Naive thymus-derived CD4-positive, alpha-beta T cell (primary cell): ENCODE results near the gene CA4. TPM values are rescaled to one million over a fixed set of nuclear protein-coding genes. Genes with fewer than 3 reads are reported as not detected.
A peak's percentile ranks its signal among the peaks of the same experiment; 100 is the strongest.
"Not testable (repeated sequence)": the region's sequence is repeated elsewhere in the genome, so short reads cannot be mapped to it uniquely, and the experiment has no call there.

ENCODE experiments used
- ATAC-seq: fragments of 150-1000 bp; cut with Tn5 transposase; 2 replicates; pipeline ENCODE4 v1.10.0; 2021; ENCODE audit warnings: mild to moderate bottlenecking, moderate library complexity
- CTCF ChIA-PET: fragments of 350-600 bp; sonication (Branson Sonifier 250); formaldehyde crosslinking; loops from one replicate; lab custom pipeline; 2021; ENCODE audit warnings: antibody characterized with exemption; lab: Charles Lee
- POLR2A ChIA-PET: fragments of 350-600 bp; sonication (Branson Sonifier 250); formaldehyde crosslinking; loops from one replicate; lab custom pipeline; 2021; ENCODE audit warnings: antibody characterized with exemption, inconsistent platforms; lab: Charles Lee
- DNase-seq, 9 donors: peaks; one replicate each; pipeline versions ENCODE4 v3.0.0 to v3.0.0-alpha.2; 2020 to 2022; ENCODE audit warnings: mixed read lengths in 1 of 9
- H3K27ac ChIP-seq: one replicate; pipeline ENCODE4 v1.7.0; 2013; ENCODE audit warnings: mild to moderate bottlenecking, low read depth, low read length, moderate library complexity
- H3K27me3 ChIP-seq, 2 donors: one replicate each; pipeline ENCODE4 v1.7.0; 2013; ENCODE audit warnings: low read length in 2 of 2, mild to moderate bottlenecking in 2 of 2, moderate library complexity in 2 of 2; ENCODE audit not compliant: control insufficient read depth in 2 of 2, insufficient read depth in 2 of 2
- H3K36me3 ChIP-seq, 3 experiments: 1 replicate in 2 of 3; 2 replicates in 1 of 3; pipeline ENCODE4 v1.7.0; 2013; ENCODE audit warnings: low read length in 3 of 3, mild to moderate bottlenecking in 3 of 3, moderate library complexity in 1 of 3; ENCODE audit not compliant: insufficient read depth in 3 of 3, control insufficient read depth in 2 of 3
- H3K4me1 ChIP-seq, 2 donors: one replicate each; pipeline ENCODE4 v1.7.0; 2013; ENCODE audit warnings: low read length in 2 of 2, mild to moderate bottlenecking in 2 of 2, moderate library complexity in 1 of 2; ENCODE audit not compliant: control insufficient read depth in 2 of 2, insufficient read depth in 2 of 2
- H3K4me3 ChIP-seq: 2 replicates; pipeline ENCODE4 v1.7.0; 2013; ENCODE audit warnings: mild to moderate bottlenecking, low read length
- H3K9me3 ChIP-seq, 3 experiments: 1 replicate in 2 of 3; 2 replicates in 1 of 3; pipeline ENCODE4 v1.7.0; 2013; ENCODE audit warnings: low read length in 3 of 3; ENCODE audit not compliant: control insufficient read depth in 2 of 3
- H3K27ac Mint-ChIP-seq, 9 donors: one replicate each; pipeline ENCODE4 v1.8.0; 2020 to 2022; ENCODE audit warnings: mixed read lengths in 9 of 9, mild to moderate bottlenecking in 8 of 9, moderate library complexity in 5 of 9, inconsistent platforms in 2 of 9
- H3K27me3 Mint-ChIP-seq, 5 donors: one replicate each; pipeline ENCODE4 v1.8.0; 2021 to 2022; ENCODE audit warnings: mixed read lengths in 5 of 5, mild to moderate bottlenecking in 1 of 5
- H3K36me3 Mint-ChIP-seq, 5 donors: one replicate each; pipeline ENCODE4 v1.8.0; 2020 to 2022; ENCODE audit warnings: mixed read lengths in 5 of 5, mild to moderate bottlenecking in 3 of 5, inconsistent platforms in 1 of 5
- H3K4me1 Mint-ChIP-seq, 7 donors: one replicate each; pipeline ENCODE4 v1.8.0; 2020 to 2022; ENCODE audit warnings: mixed read lengths in 7 of 7, mild to moderate bottlenecking in 3 of 7, inconsistent platforms in 1 of 7
- H3K4me3 Mint-ChIP-seq, 10 donors: one replicate each; pipeline ENCODE4 v1.8.0; 2020 to 2022; ENCODE audit warnings: mild to moderate bottlenecking in 10 of 10, mixed read lengths in 10 of 10, moderate library complexity in 6 of 10, inconsistent platforms in 2 of 10
- H3K9me3 Mint-ChIP-seq, 11 donors: one replicate each; pipeline ENCODE4 v1.8.0; 2020 to 2022; ENCODE audit warnings: mixed read lengths in 11 of 11, mild to moderate bottlenecking in 4 of 11, inconsistent platforms in 1 of 11, moderate library complexity in 1 of 11
- intact Hi-C, 2 donors: fragments of 100-400 bp; cut with micrococcal nuclease; formaldehyde crosslinking; loops; one replicate each; pipeline ENCODE4 v1.15.1; 2023
- polyA plus RNA-seq, 2 donors: library from polyadenylated mRNA; unstranded; fragments of 300-500 nt; fragmentation: Illumina TruSeq; gene quantifications; one replicate each; pipeline ENCODE4 v1.2.3, GENCODE V29; 2021
- total RNA-seq, 6 experiments: library from RNA in 5 of 6; stranded (reverse) in 5 of 6; gene quantifications; 1 replicate in 5 of 6; 2 replicates in 1 of 6; pipeline ENCODE4 v1.2.3 and lab custom pipeline; 2021 to 2026

Gene CA4
- not detected for total RNA-seq
- not detected for polyA plus RNA-seq
- total RNA-seq (lab: John Stamatoyannopoulos, UW), result not detected

DNA sequence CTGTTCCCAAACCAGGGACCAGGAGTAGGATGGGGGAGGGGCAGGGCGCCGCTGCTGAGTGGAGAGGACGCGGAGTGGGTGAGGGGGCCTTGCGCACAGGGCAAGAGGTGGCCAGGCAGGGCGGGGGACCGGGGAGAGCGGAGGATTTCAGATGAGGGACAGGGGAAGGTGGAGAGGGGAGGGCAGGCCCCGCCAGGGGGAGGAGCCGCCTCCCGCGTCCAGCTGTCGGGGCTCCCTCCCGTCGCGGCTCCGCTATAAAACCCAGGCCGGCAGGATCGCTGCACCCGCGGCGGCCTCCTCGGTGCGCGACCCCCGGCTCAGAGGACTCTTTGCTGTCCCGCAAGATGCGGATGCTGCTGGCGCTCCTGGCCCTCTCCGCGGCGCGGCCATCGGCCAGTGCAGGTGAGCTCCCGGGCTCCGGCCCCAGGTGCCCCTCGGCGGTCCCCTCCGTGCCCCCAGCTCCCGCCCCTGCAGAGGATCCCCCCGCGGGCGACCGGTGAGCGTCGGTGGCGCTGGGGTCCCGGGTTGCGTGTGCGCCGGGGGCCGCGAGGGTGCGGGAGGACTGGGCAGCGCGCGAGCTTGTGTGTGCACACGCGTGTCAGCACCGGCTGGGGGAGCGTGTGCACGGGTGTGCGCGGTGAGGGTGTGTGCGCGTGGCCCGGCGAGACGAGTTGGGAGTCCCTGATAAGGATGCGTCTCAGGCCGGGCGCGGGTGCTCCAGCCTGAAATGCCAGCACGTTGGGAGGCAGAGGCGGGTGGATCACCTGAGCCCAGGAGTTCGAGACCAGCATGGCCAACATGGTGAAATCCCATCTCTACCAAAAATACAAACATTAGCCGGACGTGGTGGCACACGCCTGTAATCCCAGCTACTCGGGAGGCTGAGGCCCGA lies at the start of gene CA4:
TSS of gene CA4 (plus strand) at position 283 of the 892 bp plus-strand sequence. CDS start at position 345, 62 bp downstream.
- H3K4me3 ChIP-seq, result no peak within 1 kb of the TSS

DNA sequence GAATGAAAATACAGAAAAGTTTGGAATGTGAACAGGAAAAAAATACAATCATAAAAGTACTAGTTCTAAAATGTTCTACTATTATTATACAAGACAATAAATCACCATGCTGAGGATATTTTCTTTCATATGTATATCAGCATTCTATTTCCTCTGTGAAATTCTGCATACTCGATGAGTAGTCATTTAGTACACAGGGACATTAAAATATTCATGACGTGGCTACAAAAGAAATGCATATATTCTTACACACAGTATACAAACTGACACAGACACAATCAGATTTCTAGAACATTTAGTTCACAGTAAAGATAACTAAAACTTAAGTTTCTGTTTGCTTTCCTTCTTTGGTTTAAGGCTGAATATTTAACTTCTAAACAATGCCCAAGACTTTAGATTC lies 49.2 kb upstream of the CA4 start:
- H3K9me3 ChIP-seq, ATAC-seq, H3K36me3 Mint-ChIP-seq, H3K4me3 ChIP-seq, DNase-seq, H3K27ac ChIP-seq, H3K27ac Mint-ChIP-seq, H3K4me1 ChIP-seq, POLR2A ChIA-PET, CTCF ChIA-PET, H3K36me3 ChIP-seq, H3K4me3 Mint-ChIP-seq, H3K9me3 Mint-ChIP-seq, H3K27me3 ChIP-seq: not testable (repeated sequence)
- peaks cover 0 to 12% (median 9%) of the 10 kb centered on the region in 7 donors for H3K4me1 Mint-ChIP-seq
- intact Hi-C loops, result loop anchor here in 1 of 2 donors (10.0 kb wide), 2 partner anchors 186 to 346 kb away; no protein-coding TSS in a partner anchor
- H3K27me3 Mint-ChIP-seq, result peaks cover 15 to 59% (median 36%) of the 10 kb centered on the region in 5 donors

More for the DNA sequence above, at the start of gene CA4:
- Mint-ChIP-seq H3K9me3 (peaks cover 0 to 3% (median 0%) of the 10 kb centered on the region in 11 donors), H3K27me3 (peaks cover 69 to 76% (median 71%) of the 10 kb centered on the region in 5 donors), H3K4me3 (peak within 1 kb of the TSS; percentile 25 to 73 (median 60)), H3K4me1 (peaks cover 4 to 18% (median 16%) of the 10 kb centered on the region in 7 donors), H3K36me3 (peaks cover 0 to 3% (median 0%) of the 10 kb centered on the region in 5 donors), H3K27ac (no peak within 1 kb of the TSS)
- ATAC-seq (no peak), DNase-seq (no peak)
- Histone ChIP-seq H3K9me3 (no peaks in the 10 kb centered on the region), H3K36me3 (no peaks in the 10 kb centered on the region), H3K4me1 (peaks cover 6% of the 10 kb centered on the region in 2 donors), H3K27ac (no peak within 1 kb of the TSS), H3K27me3 (peaks cover 0 to 5% of the 10 kb centered on the region in 2 donors)
- ChIA-PET POLR2A (interaction anchor here (0.6 kb wide), 1 partner anchor 278 kb away, joined by 4 read pairs; no protein-coding TSS in a partner anchor), CTCF (interaction anchor here (0.8 to 2.0 kb wide), 2 partner anchors 8 to 13 kb away, joined by 3 to 4 read pairs; no protein-coding TSS in a partner anchor)
- intact Hi-C loops, result no loop called here

DNA sequence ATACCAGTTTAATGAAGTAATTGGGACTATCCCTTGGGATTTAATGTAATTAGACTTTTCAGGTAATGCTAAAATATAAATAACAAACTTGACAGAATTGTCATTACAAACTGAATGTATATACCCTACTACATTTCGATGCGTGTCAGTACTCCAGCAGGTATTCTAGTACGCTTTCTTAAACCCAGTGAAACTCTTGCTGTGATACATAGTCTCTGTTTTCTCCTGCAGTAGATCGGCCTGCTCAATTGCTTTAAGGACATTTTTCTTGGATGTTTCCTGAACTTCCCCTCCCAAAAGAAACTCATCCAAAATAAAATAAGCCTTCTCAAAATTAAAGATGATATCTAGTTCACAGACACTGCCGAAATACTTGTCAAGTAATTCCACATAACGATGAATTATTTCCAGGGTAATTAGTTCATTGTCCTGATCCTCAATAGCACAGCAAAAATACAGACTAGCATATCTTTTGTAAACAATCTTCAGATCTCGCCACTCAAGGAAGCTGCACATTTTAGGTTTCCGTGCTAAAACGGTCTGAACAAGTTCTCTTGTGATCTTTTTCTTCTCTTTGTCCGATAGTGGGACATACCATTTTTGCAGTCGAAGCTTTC lies 47.6 kb upstream of the CA4 start:
- POLR2A ChIA-PET, H3K9me3 Mint-ChIP-seq, H3K36me3 Mint-ChIP-seq, CTCF ChIA-PET, H3K27ac Mint-ChIP-seq, H3K9me3 ChIP-seq, H3K27me3 ChIP-seq, H3K27ac ChIP-seq, H3K36me3 ChIP-seq, H3K4me3 ChIP-seq, H3K4me1 ChIP-seq: not testable (repeated sequence)
- peaks cover 0 to 19% (median 9%) of the 10 kb centered on the region in 7 donors for H3K4me1 Mint-ChIP-seq
- peak; percentile 29 for ATAC-seq
- intact Hi-C loops, result loop anchor here in 1 of 2 donors (10.0 kb wide), 2 partner anchors 187 to 347 kb away; no protein-coding TSS in a partner anchor
- H3K27me3 Mint-ChIP-seq, result peaks cover 15 to 54% (median 42%) of the 10 kb centered on the region in 5 donors
- DNase-seq, result peak in 1 of 9 donors; percentile 2
- H3K4me3 Mint-ChIP-seq, result peak overlapping the region in 9 of 10 donors; percentile 60 to 81 (median 66)

DNA sequence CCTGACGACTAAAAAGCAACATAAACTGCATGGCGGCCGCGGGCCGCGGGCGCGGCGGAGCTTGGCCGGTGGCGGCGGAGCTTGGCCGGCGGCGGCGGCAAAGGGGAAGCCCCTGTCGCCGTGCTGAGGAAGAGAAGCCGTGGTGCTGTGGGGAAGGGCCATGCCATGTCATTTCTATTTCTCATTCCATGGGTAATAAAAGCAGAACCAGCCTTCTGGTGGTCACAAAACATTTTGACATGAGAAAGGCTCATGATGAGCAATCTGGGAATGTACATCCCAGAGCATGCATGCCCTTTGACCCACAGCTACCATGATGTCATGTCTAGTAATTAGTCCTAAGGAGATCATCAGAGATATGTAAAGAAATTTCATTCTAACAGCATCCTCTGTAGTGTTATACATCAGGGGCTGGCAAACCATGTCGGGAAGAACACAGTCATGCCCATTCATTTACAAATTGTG lies 47.1 kb upstream of the CA4 start:
- H3K36me3 ChIP-seq, result no peaks in the 10 kb centered on the region
- CTCF ChIA-PET, result no interaction called here
- peaks cover 0 to 3% of the 10 kb centered on the region in 2 donors for H3K4me1 ChIP-seq
- H3K27ac ChIP-seq, result no peak overlapping the region
- H3K9me3 ChIP-seq, result no peaks in the 10 kb centered on the region
- ATAC-seq, result peak; percentile 90
- intact Hi-C loops, result loop anchor here in 1 of 2 donors (10.0 kb wide), 2 partner anchors 188 to 348 kb away; no protein-coding TSS in a partner anchor
- peak in 4 of 9 donors; percentile 11 to 40 (median 16) for DNase-seq
- H3K36me3 Mint-ChIP-seq, result no peaks in the 10 kb centered on the region
- no peak overlapping the region for H3K4me3 ChIP-seq
- POLR2A ChIA-PET, result no interaction called here
- no peak overlapping the region for H3K27ac Mint-ChIP-seq
- peaks cover 0 to 19% (median 9%) of the 10 kb centered on the region in 7 donors for H3K4me1 Mint-ChIP-seq
- H3K27me3 Mint-ChIP-seq, result peaks cover 15 to 51% (median 42%) of the 10 kb centered on the region in 5 donors
- H3K9me3 Mint-ChIP-seq, result no peaks in the 10 kb centered on the region
- peak overlapping the region; percentile 52 to 81 (median 65) for H3K4me3 Mint-ChIP-seq
- peaks cover 0 to 3% of the 10 kb centered on the region in 2 donors for H3K27me3 ChIP-seq

DNA sequence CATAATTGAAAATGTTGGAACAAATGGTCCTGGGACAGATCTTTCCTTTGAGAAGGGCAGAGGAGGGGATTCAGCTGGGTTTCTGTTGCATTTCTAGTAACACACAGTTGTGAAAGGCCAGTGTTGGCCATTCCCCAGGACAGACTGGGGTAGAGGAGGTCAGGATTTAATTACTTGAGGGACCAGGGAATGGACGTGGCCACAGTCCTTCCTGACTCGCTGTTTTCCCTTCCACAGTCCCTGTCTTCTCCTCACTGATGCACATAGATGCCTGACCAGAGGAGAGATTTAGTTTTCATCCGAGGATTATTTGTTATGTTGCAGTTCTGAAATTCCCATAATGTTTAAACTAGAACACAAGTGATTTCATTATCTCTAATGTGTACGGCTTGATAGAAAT lies 45.8 kb upstream of the CA4 start:
- H3K4me3 Mint-ChIP-seq, result peak overlapping the region in 1 of 10 donors; percentile 23
- peaks cover 15 to 46% (median 37%) of the 10 kb centered on the region in 5 donors for H3K27me3 Mint-ChIP-seq
- H3K9me3 Mint-ChIP-seq, result no peaks in the 10 kb centered on the region
- Histone ChIP-seq H3K36me3 (no peaks in the 10 kb centered on the region), H3K27me3 (peaks cover 0 to 3% of the 10 kb centered on the region in 2 donors), H3K4me1 (peaks cover 0 to 3% of the 10 kb centered on the region in 2 donors), H3K9me3 (no peaks in the 10 kb centered on the region), H3K4me3 (no peak overlapping the region), H3K27ac (no peak overlapping the region)
- peaks cover 0 to 19% (median 9%) of the 10 kb centered on the region in 7 donors for H3K4me1 Mint-ChIP-seq
- POLR2A ChIA-PET, result no interaction called here
- intact Hi-C loops, result loop anchor here in 1 of 2 donors (10.0 kb wide), 2 partner anchors 189 to 349 kb away; no protein-coding TSS in a partner anchor
- CTCF ChIA-PET, result no interaction called here
- no peak overlapping the region for H3K27ac Mint-ChIP-seq
- no peak for DNase-seq
- ATAC-seq, result no peak
- no peaks in the 10 kb centered on the region for H3K36me3 Mint-ChIP-seq

DNA sequence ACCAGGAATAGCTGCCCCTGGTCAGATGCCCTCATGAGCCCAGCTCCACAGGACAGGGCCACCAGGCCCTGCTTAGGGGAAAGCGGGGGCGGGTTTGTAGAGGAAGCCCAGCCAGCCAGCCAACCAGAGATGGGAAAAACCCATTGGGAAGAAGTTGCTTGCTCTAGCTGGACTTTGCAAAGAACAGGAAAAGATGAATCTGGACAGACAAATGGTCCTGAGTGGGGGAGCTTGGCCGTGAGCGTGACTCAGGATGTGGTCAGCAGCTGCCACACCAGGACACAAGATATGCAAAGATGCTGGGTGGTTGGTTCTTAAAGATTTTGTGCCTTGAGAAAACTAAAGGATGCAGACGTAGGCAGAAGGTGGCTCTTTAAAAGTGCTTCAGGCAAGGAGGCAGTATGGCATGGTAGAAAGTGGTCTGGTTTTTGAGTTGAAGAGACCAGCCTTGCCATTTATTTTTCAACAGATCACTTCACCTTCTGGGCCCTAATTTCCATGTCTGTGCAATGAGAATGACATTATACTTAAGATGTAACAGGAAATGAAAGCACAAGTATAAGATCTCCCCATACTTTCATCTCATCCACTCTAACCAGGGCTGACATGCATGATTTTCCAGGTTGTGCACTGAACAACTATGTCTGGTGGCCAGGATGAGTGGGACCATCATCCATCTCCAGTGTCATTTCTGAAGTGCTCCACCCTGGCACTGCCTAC lies 43.3 kb upstream of the CA4 start:
- Histone ChIP-seq H3K9me3 (no peaks in the 10 kb centered on the region), H3K36me3 (no peaks in the 10 kb centered on the region), H3K4me3 (no peak overlapping the region), H3K27ac (no peak overlapping the region), H3K27me3 (peaks cover 0 to 3% of the 10 kb centered on the region in 2 donors), H3K4me1 (peaks cover 0 to 3% of the 10 kb centered on the region in 2 donors)
- ATAC-seq (no peak), DNase-seq (no peak)
- H3K4me3 Mint-ChIP-seq, result no peak overlapping the region
- ChIA-PET CTCF (no interaction called here), POLR2A (no interaction called here)
- intact Hi-C loops, result loop anchor here in 1 of 2 donors (10.0 kb wide), 2 partner anchors 192 to 352 kb away; no protein-coding TSS in a partner anchor
- no peaks in the 10 kb centered on the region for H3K36me3 Mint-ChIP-seq
- peaks cover 27 to 53% (median 44%) of the 10 kb centered on the region in 5 donors for H3K27me3 Mint-ChIP-seq
- peaks cover 0 to 19% (median 9%) of the 10 kb centered on the region in 7 donors for H3K4me1 Mint-ChIP-seq
- no peaks in the 10 kb centered on the region for H3K9me3 Mint-ChIP-seq
- H3K27ac Mint-ChIP-seq, result no peak overlapping the region
